HEK293 (cell line): ENCODE measurements around the gene MALRD1.

Experiments used
- CTCF ChIA-PET: fragments of 350-600 bp; formaldehyde crosslinking; extraction: SDS; loops from one replicate; lab custom pipeline; 2021; ENCODE audit warnings: antibody characterized with exemption; lab: Yijun Ruan, JAX
- POLR2A ChIA-PET: fragments of 300-600 bp; formaldehyde crosslinking; extraction: SDS; loops from one replicate; lab custom pipeline; 2020; ENCODE audit warnings: antibody characterized with exemption, inconsistent platforms; lab: Yijun Ruan, JAX
- H3K27ac ChIP-seq: fragments of 200-500 bp; sonication (Bioruptor generic); 2 replicates; pipeline ENCODE4 v1.5.1; 2014; ENCODE audit warnings: low read depth, low read length, control low read depth, inconsistent platforms; ENCODE audit errors: extremely low read depth
- H3K36me3 ChIP-seq, 2 experiments: fragments of 200-500 bp in 1 of 2; sonication (Bioruptor generic) in 1 of 2; 1 replicate in 1 of 2; 2 replicates in 1 of 2; pipeline ENCODE4 v1.5.1; 2014 to 2017; ENCODE audit warnings: inconsistent platforms in 2 of 2, low read length in 2 of 2; ENCODE audit not compliant: control insufficient read depth in 2 of 2, insufficient read depth in 1 of 2
- H3K4me1 ChIP-seq: fragments of 200-500 bp; sonication (Bioruptor generic); 2 replicates; pipeline ENCODE4 v1.5.1; 2014; ENCODE audit warnings: mild to moderate bottlenecking, low read length, inconsistent platforms; ENCODE audit not compliant: control insufficient read depth, insufficient read depth
- H3K4me3 ChIP-seq: 2 replicates; pipeline ENCODE4 v1.5.1; 2011; ENCODE audit warnings: low read depth, mild to moderate bottlenecking, control low read depth, low read length, moderate library complexity
- H3K9me3 ChIP-seq: fragments of 200-500 bp; sonication (Bioruptor generic); 2 replicates; pipeline ENCODE4 v1.5.1; 2014; ENCODE audit warnings: low read depth, low read length, inconsistent platforms; ENCODE audit not compliant: control insufficient read depth, insufficient read depth
- ATF2 ChIP-seq: fragments of 450-650 bp; formaldehyde crosslinking; IDR thresholded peaks from 2 replicates; pipeline ENCODE4 v1.5.1; 2016; ENCODE audit warnings: missing biosample characterization, missing genetic modification characterization, low read depth
- HOXC10 ChIP-seq: sonication (generic); formaldehyde crosslinking; IDR thresholded peaks from 2 replicates; pipeline ENCODE4 v1.8.1; 2023; ENCODE audit warnings: mild to moderate bottlenecking, missing genetic modification reagents
- ZBTB10 ChIP-seq: fragments of 450-650 bp; formaldehyde crosslinking; IDR thresholded peaks from 2 replicates; pipeline ENCODE4 v1.5.1; 2016; ENCODE audit warnings: missing biosample characterization, missing genetic modification characterization
- ZFHX2 ChIP-seq: fragments of 450-650 bp; formaldehyde crosslinking; conservative IDR thresholded peaks from 2 replicates; pipeline ENCODE4 v1.5.1; 2016; ENCODE audit warnings: missing biosample characterization, missing genetic modification characterization
- ZFP37 ChIP-seq: fragments of 450-650 bp; formaldehyde crosslinking; IDR thresholded peaks from 2 replicates; pipeline ENCODE4 v1.5.1; 2016; ENCODE audit warnings: missing biosample characterization, missing genetic modification characterization
- ZNF16 ChIP-seq: fragments of 450-650 bp; formaldehyde crosslinking; IDR thresholded peaks from 2 replicates; pipeline ENCODE4 v1.5.1; 2016; ENCODE audit warnings: low read depth, missing biosample characterization, missing genetic modification characterization
- ZNF169 ChIP-seq: fragments of 450-650 bp; formaldehyde crosslinking; IDR thresholded peaks from 2 replicates; pipeline ENCODE4 v1.5.1; 2016; ENCODE audit warnings: missing biosample characterization, missing genetic modification characterization
- ZNF19 ChIP-seq: fragments of 450-650 bp; formaldehyde crosslinking; IDR thresholded peaks from 2 replicates; pipeline ENCODE4; 2016; ENCODE audit warnings: missing biosample characterization, missing genetic modification characterization, low read depth
- ZNF23 ChIP-seq: fragments of 450-650 bp; formaldehyde crosslinking; IDR thresholded peaks from 2 replicates; pipeline ENCODE4 v1.5.1; 2016; ENCODE audit warnings: missing biosample characterization, missing genetic modification characterization, borderline replicate concordance
- ZNF24 ChIP-seq: fragments of 450-650 bp; formaldehyde crosslinking; IDR thresholded peaks from 2 replicates; pipeline ENCODE4 v1.5.1; 2016; ENCODE audit warnings: missing biosample characterization, missing genetic modification characterization
- ZNF350 ChIP-seq: fragments of 450-650 bp; formaldehyde crosslinking; IDR thresholded peaks from 2 replicates; pipeline ENCODE4 v1.5.0; 2017; ENCODE audit warnings: missing biosample characterization, mild to moderate bottlenecking, missing genetic modification characterization
- ZNF416 ChIP-seq: fragments of 450-650 bp; formaldehyde crosslinking; IDR thresholded peaks from 2 replicates; pipeline ENCODE4 v1.5.1; 2016; ENCODE audit warnings: missing biosample characterization, missing genetic modification characterization
- ZNF473 ChIP-seq: fragments of 450-650 bp; formaldehyde crosslinking; IDR thresholded peaks from 2 replicates; pipeline ENCODE4 v1.5.1; 2017; ENCODE audit warnings: missing biosample characterization, missing genetic modification characterization
- ZNF48 ChIP-seq: fragments of 450-650 bp; formaldehyde crosslinking; IDR thresholded peaks from 2 replicates; pipeline ENCODE4 v1.5.1; 2016; ENCODE audit warnings: missing biosample characterization, missing genetic modification characterization
- ZNF510 ChIP-seq: fragments of 450-650 bp; formaldehyde crosslinking; IDR thresholded peaks from 2 replicates; pipeline ENCODE4 v1.5.1; 2018; ENCODE audit warnings: mild to moderate bottlenecking, missing genetic modification characterization, missing biosample characterization; ENCODE audit not compliant: insufficient replicate concordance
- ZNF544 ChIP-seq: fragments of 450-650 bp; formaldehyde crosslinking; IDR thresholded peaks from 2 replicates; pipeline ENCODE4 v1.5.0; 2017; ENCODE audit warnings: missing biosample characterization, missing genetic modification characterization
- ZNF561 ChIP-seq: fragments of 450-650 bp; IDR thresholded peaks from 2 replicates; pipeline ENCODE4 v1.5.1; 2018; ENCODE audit warnings: missing biosample characterization, missing genetic modification characterization, borderline replicate concordance
- ZNF658 ChIP-seq: fragments of 450-650 bp; formaldehyde crosslinking; IDR thresholded peaks from 2 replicates; pipeline ENCODE4; 2016; ENCODE audit warnings: missing biosample characterization, missing genetic modification characterization
- ZNF670 ChIP-seq: fragments of 450-650 bp; formaldehyde crosslinking; IDR thresholded peaks from 2 replicates; pipeline ENCODE4 v1.5.1; 2016; ENCODE audit warnings: missing biosample characterization, missing genetic modification characterization, low read depth
- ZNF843 ChIP-seq: fragments of 450-650 bp; formaldehyde crosslinking; IDR thresholded peaks from 2 replicates; pipeline ENCODE4 v1.5.1; 2016; ENCODE audit warnings: missing biosample characterization, missing genetic modification characterization
- ZSCAN16 ChIP-seq: fragments of 450-650 bp; formaldehyde crosslinking; IDR thresholded peaks from 2 replicates; pipeline ENCODE4 v1.5.1; 2016; ENCODE audit warnings: missing biosample characterization, missing genetic modification characterization

The MALRD1 gene

GRCh38 chr10:19531324-19531723 is 482.7 kb downstream of the MALRD1 start:
- POLR2A ChIA-PET = no interaction called here

GRCh38 chr10:19532411-19532810 is 483.8 kb downstream of the MALRD1 start:
- Histone ChIP-seq H3K9me3 (no peaks in the 10 kb centered on the region), H3K4me3 (no peak overlapping the region), H3K4me1 (no peaks in the 10 kb centered on the region), H3K27ac (no peak overlapping the region), H3K36me3 (no peaks in the 10 kb centered on the region)
- no peak for TF ChIP-seq ZNF169
- no peak for TF ChIP-seq ZNF350 (tag by site-specific recombination)
- no peak for TF ChIP-seq ZSCAN16 (tag by site-specific recombination)
- TF ChIP-seq ZNF16 (tag by site-specific recombination) = no peak
- no peak for TF ChIP-seq ZNF19 (tag by site-specific recombination)
- no peak for TF ChIP-seq ZNF670 (tag by site-specific recombination)
- TF ChIP-seq ZNF48 = no peak
- TF ChIP-seq ZFP37 (tag by site-specific recombination) = no peak
- TF ChIP-seq ZNF510 (tag by site-specific recombination) = no peak
- no peak for TF ChIP-seq ZNF473 (tag by site-specific recombination)
- TF ChIP-seq ZBTB10 (tag by site-specific recombination) = no peak
- TF ChIP-seq ZNF561 = no peak
- TF ChIP-seq ATF2 (tag by site-specific recombination) = no peak
- TF ChIP-seq ZNF23 (tag by site-specific recombination) = no peak
- no peak for TF ChIP-seq ZNF843 (tag by site-specific recombination)
- TF ChIP-seq ZNF416 (tag by site-specific recombination) = no peak
- no peak for TF ChIP-seq ZNF24
- TF ChIP-seq ZNF544 (tag by site-specific recombination) = no peak
- no peak for TF ChIP-seq ZFHX2 (tag by site-specific recombination)
- POLR2A ChIA-PET = no interaction called here
- CTCF ChIA-PET = no interaction called here

More at GRCh38 chr10:19531324-19531723, 482.7 kb downstream of the MALRD1 start:
- Histone ChIP-seq H3K4me1 (no peaks in the 10 kb centered on the region), H3K27ac (no peak overlapping the region), H3K9me3 (no peaks in the 10 kb centered on the region), H3K4me3 (no peak overlapping the region), H3K36me3 (no peaks in the 10 kb centered on the region)
- TF ChIP-seq ZNF658 (tag by site-specific recombination) = no peak
- no peak for TF ChIP-seq ATF2 (tag by site-specific recombination)
- no peak for TF ChIP-seq HOXC10 (CRISPR knock-in tag)
- no peak for TF ChIP-seq ZFHX2 (tag by site-specific recombination)
- CTCF ChIA-PET = no interaction called here
